Loucy (cell line): Measurements from ENCODE around the gene VKORC1.

Experiments
- H2AFZ ChIP-seq: fragments of 200-600 bp; sonication (generic); 2 replicates; pipeline ENCODE4 v1.6.0; 2016; ENCODE audit warnings: antibody characterized with exemption, mild to moderate bottlenecking, low read length, moderate library complexity
- H3F3A ChIP-seq: fragments of 200-600 bp; 2 replicates; pipeline ENCODE4 v1.6.0; 2016; ENCODE audit warnings: antibody characterized with exemption, low read depth, mild to moderate bottlenecking
- H3K27me3 ChIP-seq: fragments of 200-600 bp; sonication (generic); 2 replicates; pipeline ENCODE4 v1.6.1; 2014; ENCODE audit warnings: low read length, mild to moderate bottlenecking; ENCODE audit not compliant: insufficient read depth, poor library complexity, severe bottlenecking
- H3K36me3 ChIP-seq: fragments of 200-600 bp; sonication (generic); 2 replicates; pipeline ENCODE4 v1.6.1; 2016; ENCODE audit warnings: low read length; ENCODE audit not compliant: insufficient read depth
- H3K4me1 ChIP-seq: fragments of 200-600 bp; sonication (generic); 2 replicates; pipeline ENCODE4 v1.5.1; 2014; ENCODE audit warnings: low read length, mild to moderate bottlenecking; ENCODE audit not compliant: insufficient read depth, poor library complexity, severe bottlenecking
- H3K4me2 ChIP-seq: fragments of 200-600 bp; sonication (generic); 2 replicates; pipeline ENCODE4 v1.6.0; 2014; ENCODE audit warnings: antibody characterized with exemption, low read length, low read depth, mild to moderate bottlenecking; ENCODE audit not compliant: poor library complexity, severe bottlenecking
- H3K4me3 ChIP-seq: fragments of 200-600 bp; sonication (generic); 2 replicates; pipeline ENCODE4 v1.5.1; 2014; ENCODE audit warnings: low read length, mild to moderate bottlenecking, mixed read lengths; ENCODE audit not compliant: poor library complexity, severe bottlenecking
- H3K79me2 ChIP-seq: fragments of 200-600 bp; sonication (generic); 2 replicates; pipeline ENCODE4 v1.6.1; 2014; ENCODE audit warnings: low read length; ENCODE audit not compliant: insufficient read depth
- H3K9ac ChIP-seq: fragments of 200-600 bp; sonication (generic); 2 replicates; pipeline ENCODE4 v1.6.0; 2014; ENCODE audit warnings: mild to moderate bottlenecking, low read depth, low read length, moderate library complexity; ENCODE audit not compliant: poor library complexity, severe bottlenecking
- H3K9me2 ChIP-seq: fragments of 200-600 bp; sonication (generic); replicated peaks from 2 replicates; pipeline ENCODE4 v1.6.1; 2016; ENCODE audit warnings: low read depth, low read length, mixed read lengths
- H3K9me3 ChIP-seq: fragments of 200-600 bp; sonication (generic); 2 replicates; pipeline ENCODE4 v1.6.1; 2014; ENCODE audit warnings: mild to moderate bottlenecking, antibody characterized with exemption, low read length, low read depth; ENCODE audit not compliant: insufficient read depth
- H4K20me1 ChIP-seq: fragments of 200-600 bp; sonication (generic); 2 replicates; pipeline ENCODE4 v1.6.0; 2014; ENCODE audit warnings: antibody characterized with exemption, low read length, mild to moderate bottlenecking; ENCODE audit not compliant: insufficient read depth, poor library complexity, severe bottlenecking
- EZH2phosphoT487 ChIP-seq: fragments of 200-600 bp; IDR thresholded peaks from 2 replicates; pipeline ENCODE4 v1.6.1; 2018; ENCODE audit warnings: antibody characterized with exemption, mild to moderate bottlenecking, moderate library complexity, borderline replicate concordance
- TF ChIP-seq, protein P1 (sequence below): fragments of 200-600 bp; sonication (generic); conservative IDR thresholded peaks from 2 replicates; pipeline ENCODE4 v1.5.1; 2014; ENCODE audit warnings: mild to moderate bottlenecking, antibody characterized with exemption, low read length

Gene VKORC1

DNA sequence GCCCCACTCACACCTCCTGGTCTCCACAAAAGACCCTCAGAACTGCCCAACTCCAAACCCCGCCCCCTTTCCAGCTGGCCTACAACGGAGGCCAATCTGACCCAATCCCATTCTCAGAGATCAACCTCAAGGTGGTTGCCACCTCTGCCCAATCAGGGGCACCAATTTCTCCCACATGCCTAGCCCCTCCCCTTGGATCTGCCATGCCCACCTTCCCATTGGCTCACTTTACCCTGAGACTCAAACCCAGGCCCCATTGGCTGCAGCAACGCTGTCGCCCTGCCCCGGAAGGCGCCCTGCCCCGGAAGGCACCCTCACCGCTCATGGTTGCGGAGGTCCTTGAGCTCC lies 31.1 kb downstream of the VKORC1 start:
- peaks cover 36% of the 10 kb centered on the region; the same call in 1 of the 2 replicates for H3K36me3 ChIP-seq
- H3K4me3 ChIP-seq, result no peak overlapping the region
- no peak for TF ChIP-seq EZH2phosphoT487
- TF ChIP-seq, protein P1, sequence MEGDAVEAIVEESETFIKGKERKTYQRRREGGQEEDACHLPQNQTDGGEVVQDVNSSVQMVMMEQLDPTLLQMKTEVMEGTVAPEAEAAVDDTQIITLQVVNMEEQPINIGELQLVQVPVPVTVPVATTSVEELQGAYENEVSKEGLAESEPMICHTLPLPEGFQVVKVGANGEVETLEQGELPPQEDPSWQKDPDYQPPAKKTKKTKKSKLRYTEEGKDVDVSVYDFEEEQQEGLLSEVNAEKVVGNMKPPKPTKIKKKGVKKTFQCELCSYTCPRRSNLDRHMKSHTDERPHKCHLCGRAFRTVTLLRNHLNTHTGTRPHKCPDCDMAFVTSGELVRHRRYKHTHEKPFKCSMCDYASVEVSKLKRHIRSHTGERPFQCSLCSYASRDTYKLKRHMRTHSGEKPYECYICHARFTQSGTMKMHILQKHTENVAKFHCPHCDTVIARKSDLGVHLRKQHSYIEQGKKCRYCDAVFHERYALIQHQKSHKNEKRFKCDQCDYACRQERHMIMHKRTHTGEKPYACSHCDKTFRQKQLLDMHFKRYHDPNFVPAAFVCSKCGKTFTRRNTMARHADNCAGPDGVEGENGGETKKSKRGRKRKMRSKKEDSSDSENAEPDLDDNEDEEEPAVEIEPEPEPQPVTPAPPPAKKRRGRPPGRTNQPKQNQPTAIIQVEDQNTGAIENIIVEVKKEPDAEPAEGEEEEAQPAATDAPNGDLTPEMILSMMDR, result no peak

DNA sequence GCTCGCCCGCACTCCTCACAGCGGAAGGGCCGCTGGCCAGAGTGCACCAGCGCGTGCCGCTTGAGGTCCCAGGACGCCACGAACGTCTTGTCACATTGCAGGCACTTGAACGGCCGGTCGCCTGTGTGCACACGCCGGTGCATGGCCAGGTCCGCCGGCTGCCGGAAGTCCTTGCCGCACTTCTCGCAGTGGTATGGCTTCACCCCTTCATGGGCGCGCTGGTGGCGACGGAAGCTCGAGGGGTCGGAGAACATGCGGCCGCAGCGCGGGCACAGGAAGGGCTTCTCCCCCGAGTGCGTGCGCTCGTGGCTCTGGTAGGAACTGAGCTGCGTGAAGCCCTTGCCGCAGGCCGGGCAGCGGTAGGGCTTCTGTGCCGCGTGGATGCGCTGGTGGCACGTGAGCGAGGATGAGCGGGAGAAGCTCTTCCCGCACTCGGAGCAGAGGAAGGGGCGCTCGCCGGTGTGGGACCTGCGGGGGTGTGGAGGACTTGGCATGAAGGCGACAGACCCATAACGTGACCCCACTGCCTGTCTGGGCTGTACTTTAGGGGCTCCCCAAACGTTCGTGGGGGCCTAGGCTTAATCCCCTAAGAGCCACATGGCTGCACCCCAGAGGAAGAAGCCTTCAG lies 32.7 kb downstream of the VKORC1 start:
- Histone ChIP-seq H3K9ac (no peak overlapping the region), H3K36me3 (peaks cover 36% of the 10 kb centered on the region; the same call in 1 of the 2 replicates)
- TF ChIP-seq EZH2phosphoT487, result no peak
- TF ChIP-seq, protein P1, result no peak

More for the DNA sequence above, 31.1 kb downstream of the VKORC1 start:
- H3K9me2 ChIP-seq, result no peaks in the 10 kb centered on the region
- 0 out of 2 replicates have a peak, but pooled peaks cover 5% of the 10 kb centered on the region for H3F3A ChIP-seq
- H3K79me2 ChIP-seq, result peaks cover 27% of the 10 kb centered on the region; the same call in 1 of the 2 replicates
- no peaks in the 10 kb centered on the region for H3K27me3 ChIP-seq
- H3K9me3 ChIP-seq, result no peaks in the 10 kb centered on the region
- H2AFZ ChIP-seq, result no peak overlapping the region
- H3K9ac ChIP-seq, result no peak overlapping the region
- peaks cover 8% of the 10 kb centered on the region for H4K20me1 ChIP-seq
- peaks cover 24% of the 10 kb centered on the region for H3K4me1 ChIP-seq
- H3K4me2 ChIP-seq, result peak overlapping the region; percentile 75

DNA sequence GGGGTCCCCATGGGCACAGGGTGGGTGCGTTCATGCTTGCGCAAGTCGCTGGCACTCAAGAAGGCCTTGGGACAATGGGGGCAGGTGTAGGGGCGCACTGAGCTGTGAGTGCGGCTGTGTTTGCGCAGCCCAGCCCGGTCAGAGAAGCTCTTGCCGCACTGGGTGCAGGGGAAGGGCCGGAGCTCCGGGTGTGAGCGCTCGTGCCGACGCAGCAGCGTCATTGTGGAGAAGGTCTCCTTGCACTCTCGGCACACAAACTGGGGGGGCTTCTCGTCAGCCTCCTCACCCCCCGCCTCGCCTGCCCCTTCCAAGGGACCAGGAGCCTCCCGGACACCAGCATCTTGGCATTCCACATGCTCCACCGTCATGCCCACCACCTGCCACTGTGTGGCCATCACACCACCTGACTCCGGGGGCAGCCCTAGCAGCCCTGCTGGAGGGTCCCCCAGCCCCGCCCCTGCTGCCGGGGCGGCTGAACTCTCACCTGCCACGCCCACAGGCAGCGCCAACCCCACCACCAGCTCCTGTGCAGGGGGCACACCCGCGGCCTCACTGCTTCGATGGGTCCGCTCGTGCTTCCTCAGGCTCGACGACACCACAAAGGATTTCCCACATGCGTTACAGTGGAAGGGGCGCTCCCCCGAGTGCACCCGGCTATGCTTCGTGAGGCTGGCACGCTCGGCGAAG lies 33.3 kb downstream of the VKORC1 start:
- Histone ChIP-seq H3K9me3 (no peaks in the 10 kb centered on the region), H2AFZ (no peak overlapping the region), H3K9ac (no peak overlapping the region), H4K20me1 (peaks cover 3% of the 10 kb centered on the region), H3K36me3 (peaks cover 36% of the 10 kb centered on the region; the same call in 1 of the 2 replicates), H3K27me3 (no peaks in the 10 kb centered on the region), H3K9me2 (no peaks in the 10 kb centered on the region), H3K4me2 (no peak overlapping the region), H3F3A (0 out of 2 replicates have a peak, but pooled peaks cover 5% of the 10 kb centered on the region), H3K4me3 (no peak overlapping the region), H3K79me2 (peaks cover 8% of the 10 kb centered on the region; the same call in 1 of the 2 replicates), H3K4me1 (peaks cover 24% of the 10 kb centered on the region)
- no peak for TF ChIP-seq EZH2phosphoT487
- TF ChIP-seq, protein P1, result no peak

More for the DNA sequence above, 32.7 kb downstream of the VKORC1 start:
- Histone ChIP-seq H3K4me2 (no peak overlapping the region), H3K9me3 (no peaks in the 10 kb centered on the region), H2AFZ (no peak overlapping the region), H3K79me2 (peaks cover 14% of the 10 kb centered on the region; the same call in 1 of the 2 replicates), H4K20me1 (peaks cover 4% of the 10 kb centered on the region), H3K4me1 (peaks cover 24% of the 10 kb centered on the region), H3K4me3 (no peak overlapping the region), H3F3A (0 out of 2 replicates have a peak, but pooled peaks cover 5% of the 10 kb centered on the region), H3K27me3 (no peaks in the 10 kb centered on the region), H3K9me2 (no peaks in the 10 kb centered on the region)
